Loucy (cell line): ENCODE measurements around the gene DMGDH.

Experiments
- H2AFZ ChIP-seq: fragments of 200-600 bp; sonication (generic); 2 replicates; pipeline ENCODE4 v1.6.0; 2016; ENCODE audit warnings: antibody characterized with exemption, mild to moderate bottlenecking, low read length, moderate library complexity
- H3F3A ChIP-seq: fragments of 200-600 bp; 2 replicates; pipeline ENCODE4 v1.6.0; 2016; ENCODE audit warnings: antibody characterized with exemption, low read depth, mild to moderate bottlenecking
- H3K27me3 ChIP-seq: fragments of 200-600 bp; sonication (generic); 2 replicates; pipeline ENCODE4 v1.6.1; 2014; ENCODE audit warnings: low read length, mild to moderate bottlenecking; ENCODE audit not compliant: insufficient read depth, poor library complexity, severe bottlenecking
- H3K36me3 ChIP-seq: fragments of 200-600 bp; sonication (generic); 2 replicates; pipeline ENCODE4 v1.6.1; 2016; ENCODE audit warnings: low read length; ENCODE audit not compliant: insufficient read depth
- H3K4me1 ChIP-seq: fragments of 200-600 bp; sonication (generic); 2 replicates; pipeline ENCODE4 v1.5.1; 2014; ENCODE audit warnings: low read length, mild to moderate bottlenecking; ENCODE audit not compliant: insufficient read depth, poor library complexity, severe bottlenecking
- H3K4me2 ChIP-seq: fragments of 200-600 bp; sonication (generic); 2 replicates; pipeline ENCODE4 v1.6.0; 2014; ENCODE audit warnings: antibody characterized with exemption, low read length, low read depth, mild to moderate bottlenecking; ENCODE audit not compliant: poor library complexity, severe bottlenecking
- H3K4me3 ChIP-seq: fragments of 200-600 bp; sonication (generic); 2 replicates; pipeline ENCODE4 v1.5.1; 2014; ENCODE audit warnings: low read length, mild to moderate bottlenecking, mixed read lengths; ENCODE audit not compliant: poor library complexity, severe bottlenecking
- H3K79me2 ChIP-seq: fragments of 200-600 bp; sonication (generic); 2 replicates; pipeline ENCODE4 v1.6.1; 2014; ENCODE audit warnings: low read length; ENCODE audit not compliant: insufficient read depth
- H3K9ac ChIP-seq: fragments of 200-600 bp; sonication (generic); 2 replicates; pipeline ENCODE4 v1.6.0; 2014; ENCODE audit warnings: mild to moderate bottlenecking, low read depth, low read length, moderate library complexity; ENCODE audit not compliant: poor library complexity, severe bottlenecking
- H3K9me2 ChIP-seq: fragments of 200-600 bp; sonication (generic); replicated peaks from 2 replicates; pipeline ENCODE4 v1.6.1; 2016; ENCODE audit warnings: low read depth, low read length, mixed read lengths
- H3K9me3 ChIP-seq: fragments of 200-600 bp; sonication (generic); 2 replicates; pipeline ENCODE4 v1.6.1; 2014; ENCODE audit warnings: mild to moderate bottlenecking, antibody characterized with exemption, low read length, low read depth; ENCODE audit not compliant: insufficient read depth
- H4K20me1 ChIP-seq: fragments of 200-600 bp; sonication (generic); 2 replicates; pipeline ENCODE4 v1.6.0; 2014; ENCODE audit warnings: antibody characterized with exemption, low read length, mild to moderate bottlenecking; ENCODE audit not compliant: insufficient read depth, poor library complexity, severe bottlenecking
- EZH2phosphoT487 ChIP-seq: fragments of 200-600 bp; IDR thresholded peaks from 2 replicates; pipeline ENCODE4 v1.6.1; 2018; ENCODE audit warnings: antibody characterized with exemption, mild to moderate bottlenecking, moderate library complexity, borderline replicate concordance
- TF ChIP-seq, protein P1 (sequence below): fragments of 200-600 bp; sonication (generic); conservative IDR thresholded peaks from 2 replicates; pipeline ENCODE4 v1.5.1; 2014; ENCODE audit warnings: mild to moderate bottlenecking, antibody characterized with exemption, low read length

The DMGDH gene

DNA sequence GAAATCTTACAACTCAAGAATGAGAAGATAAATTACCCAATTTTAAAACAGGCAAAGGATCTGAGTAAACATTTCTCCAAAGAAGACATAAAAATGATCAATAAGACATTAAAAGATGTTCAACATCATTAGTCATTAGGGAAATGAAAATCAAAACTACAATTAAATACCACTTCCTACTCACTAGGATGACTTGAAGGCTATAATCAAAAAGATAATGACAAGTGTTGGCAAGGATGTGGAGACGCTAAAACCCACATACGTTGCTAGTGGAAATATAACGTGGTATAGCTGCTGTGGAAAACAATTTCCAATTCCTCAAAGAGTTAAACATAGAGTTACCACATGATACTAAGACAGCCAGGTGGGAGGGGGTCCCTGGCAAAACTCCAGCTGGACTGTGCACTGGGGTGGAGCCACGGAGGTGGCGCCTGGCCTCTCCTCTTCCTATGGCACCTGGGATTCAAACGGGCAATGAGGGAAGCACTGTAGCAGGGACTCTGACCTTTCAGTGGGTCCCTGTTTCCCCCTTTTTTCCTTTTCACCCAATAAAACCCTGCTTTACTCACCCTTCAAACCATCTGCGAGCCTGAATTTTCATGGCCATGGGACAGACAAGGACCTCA is 90.2 kb downstream of the DMGDH start:
- peaks cover 21% of the 10 kb centered on the region; the same call in 1 of the 2 replicates for H3K79me2 ChIP-seq
- TF ChIP-seq EZH2phosphoT487, result no peak
- TF ChIP-seq, protein P1, sequence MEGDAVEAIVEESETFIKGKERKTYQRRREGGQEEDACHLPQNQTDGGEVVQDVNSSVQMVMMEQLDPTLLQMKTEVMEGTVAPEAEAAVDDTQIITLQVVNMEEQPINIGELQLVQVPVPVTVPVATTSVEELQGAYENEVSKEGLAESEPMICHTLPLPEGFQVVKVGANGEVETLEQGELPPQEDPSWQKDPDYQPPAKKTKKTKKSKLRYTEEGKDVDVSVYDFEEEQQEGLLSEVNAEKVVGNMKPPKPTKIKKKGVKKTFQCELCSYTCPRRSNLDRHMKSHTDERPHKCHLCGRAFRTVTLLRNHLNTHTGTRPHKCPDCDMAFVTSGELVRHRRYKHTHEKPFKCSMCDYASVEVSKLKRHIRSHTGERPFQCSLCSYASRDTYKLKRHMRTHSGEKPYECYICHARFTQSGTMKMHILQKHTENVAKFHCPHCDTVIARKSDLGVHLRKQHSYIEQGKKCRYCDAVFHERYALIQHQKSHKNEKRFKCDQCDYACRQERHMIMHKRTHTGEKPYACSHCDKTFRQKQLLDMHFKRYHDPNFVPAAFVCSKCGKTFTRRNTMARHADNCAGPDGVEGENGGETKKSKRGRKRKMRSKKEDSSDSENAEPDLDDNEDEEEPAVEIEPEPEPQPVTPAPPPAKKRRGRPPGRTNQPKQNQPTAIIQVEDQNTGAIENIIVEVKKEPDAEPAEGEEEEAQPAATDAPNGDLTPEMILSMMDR, result no peak
- no peak overlapping the region for H3K4me2 ChIP-seq

DNA sequence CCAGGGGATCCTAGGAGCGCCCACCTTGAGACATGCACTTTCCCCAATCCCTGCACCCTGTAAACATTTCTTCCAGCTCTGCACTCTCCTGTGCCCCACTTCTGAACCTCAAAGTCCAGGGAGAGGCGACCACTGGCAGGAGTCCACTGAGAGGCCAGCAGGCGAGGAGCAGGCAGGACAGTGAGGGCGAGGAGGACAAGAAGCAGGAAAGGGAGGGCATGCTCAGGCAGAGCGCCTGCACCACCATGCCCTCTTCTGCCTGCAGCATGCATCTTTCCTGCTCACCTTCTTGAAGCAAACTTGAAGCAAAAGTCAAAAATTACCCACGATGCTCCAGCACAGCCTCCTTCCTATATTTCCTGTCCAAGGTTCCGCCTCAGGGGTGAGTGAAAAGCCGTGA is 94.4 kb downstream of the DMGDH start:
- H3K9me3 ChIP-seq, result no peaks in the 10 kb centered on the region
- no peak overlapping the region for H2AFZ ChIP-seq

More for the DNA sequence above, 90.2 kb downstream of the DMGDH start:
- no peaks in the 10 kb centered on the region for H3K9me2 ChIP-seq
- H3K9ac ChIP-seq, result no peak overlapping the region
- H3K4me3 ChIP-seq, result no peak overlapping the region
- H3K27me3 ChIP-seq, result no peaks in the 10 kb centered on the region
- no peaks in the 10 kb centered on the region for H3K36me3 ChIP-seq
- no peaks in the 10 kb centered on the region for H4K20me1 ChIP-seq
- H2AFZ ChIP-seq, result no peak overlapping the region
- peaks cover 22% of the 10 kb centered on the region for H3K4me1 ChIP-seq
- H3K9me3 ChIP-seq, result no peaks in the 10 kb centered on the region
- H3F3A ChIP-seq, result no peaks in the 10 kb centered on the region

DNA sequence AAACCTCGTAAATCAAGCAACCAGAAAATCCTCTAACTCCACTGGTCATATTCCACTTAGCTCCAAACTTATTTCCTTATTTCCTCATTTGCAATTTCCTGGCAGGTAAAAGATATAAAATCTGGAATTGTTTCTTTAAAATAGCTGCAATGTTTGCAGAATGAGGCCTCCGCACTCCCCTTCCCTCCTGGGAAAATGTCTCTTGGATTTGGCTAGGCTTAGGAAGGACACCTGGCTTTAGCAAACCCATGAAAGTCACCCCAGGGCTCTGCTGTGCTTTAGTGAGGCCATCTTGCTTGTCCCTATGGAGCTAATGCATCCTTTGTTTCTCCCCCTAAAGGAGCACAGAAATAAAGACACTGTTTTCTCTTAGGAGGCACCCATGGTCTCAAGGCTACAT is 94.9 kb downstream of the DMGDH start:
- H3K4me3 ChIP-seq, result no peak overlapping the region
- no peaks in the 10 kb centered on the region for H3K27me3 ChIP-seq
- H2AFZ ChIP-seq, result no peak overlapping the region
- no peak overlapping the region for H3K4me2 ChIP-seq
- H4K20me1 ChIP-seq, result no peaks in the 10 kb centered on the region
- H3F3A ChIP-seq, result no peaks in the 10 kb centered on the region
- H3K79me2 ChIP-seq, result no peaks in the 10 kb centered on the region
- no peaks in the 10 kb centered on the region for H3K36me3 ChIP-seq
- H3K9me3 ChIP-seq, result no peaks in the 10 kb centered on the region
- TF ChIP-seq EZH2phosphoT487, result no peak
- TF ChIP-seq, protein P1, result no peak
- H3K9ac ChIP-seq, result no peak overlapping the region
- no peaks in the 10 kb centered on the region for H3K9me2 ChIP-seq
- H3K4me1 ChIP-seq, result no peaks in the 10 kb centered on the region

More for the DNA sequence above, 94.4 kb downstream of the DMGDH start:
- TF ChIP-seq, protein P1, result no peak
- TF ChIP-seq EZH2phosphoT487, result no peak
- no peaks in the 10 kb centered on the region for H3K36me3 ChIP-seq
- H3K79me2 ChIP-seq, result 0 out of 2 replicates have a peak, but pooled peaks cover under 1% of the 10 kb centered on the region
- no peaks in the 10 kb centered on the region for H4K20me1 ChIP-seq
- no peak overlapping the region for H3K9ac ChIP-seq
- H3K4me3 ChIP-seq, result no peak overlapping the region
- no peaks in the 10 kb centered on the region for H3F3A ChIP-seq
- no peak overlapping the region for H3K4me2 ChIP-seq
- H3K9me2 ChIP-seq, result no peaks in the 10 kb centered on the region
- H3K4me1 ChIP-seq, result peaks cover 3% of the 10 kb centered on the region
- no peaks in the 10 kb centered on the region for H3K27me3 ChIP-seq
